ENCODE measurements around the gene USP28. TPM values are rescaled to one million over a fixed set of nuclear protein-coding genes. Genes with fewer than 3 reads are reported as not detected.
A peak's percentile ranks its signal among the peaks of the same experiment; 100 is the strongest.

USP28 gene
- total RNA-seq, 1 experiment from 2014 or later = 74.4 TPM

DNA sequence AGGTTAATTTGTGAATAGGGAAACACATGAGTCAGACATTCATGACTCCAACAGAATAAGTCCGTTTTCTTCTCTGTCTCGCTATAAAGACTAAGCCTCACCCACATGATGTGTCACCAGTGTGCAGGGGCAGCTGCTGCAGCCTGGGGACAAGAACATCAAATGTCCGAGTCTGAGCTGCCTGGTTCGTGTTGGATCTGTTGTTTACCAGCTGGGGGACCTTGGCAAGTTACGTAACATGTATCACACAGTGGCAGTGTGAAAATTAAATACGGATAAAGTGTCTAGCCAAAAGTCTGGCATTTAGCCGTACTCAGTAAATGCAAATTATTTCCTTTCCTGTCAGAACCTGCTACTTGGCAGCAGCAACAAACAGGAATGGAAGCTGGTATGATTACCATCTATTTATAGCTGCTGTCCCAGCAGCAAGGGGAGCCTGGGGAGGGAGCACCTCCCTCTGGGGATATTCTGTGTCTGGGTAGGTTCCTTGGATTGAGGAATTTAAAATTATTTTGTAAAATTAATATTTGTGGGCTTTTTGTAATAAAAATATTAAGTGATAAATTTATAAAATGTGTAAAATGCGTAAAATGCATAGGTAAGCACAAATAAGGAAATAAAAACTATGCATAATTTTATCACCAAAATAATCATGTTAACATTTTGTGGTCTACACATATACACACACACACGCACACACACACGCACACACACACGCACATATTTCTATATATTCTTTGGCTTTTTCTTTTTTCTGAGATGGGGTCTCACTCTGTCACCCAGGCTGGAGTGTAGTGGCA lies 97.1 kb downstream of the USP28 start:
- CTCF ChIA-PET = no interaction called here
- Mint-ChIP-seq H3K4me1 (ENCODE audit: low read depth, unreplicated experiment) (peaks cover 12% of the 10 kb centered on the region), H3K36me3 (ENCODE audit: insufficient read depth, unreplicated experiment) (peaks cover 4% of the 10 kb centered on the region), H3K27me3 (ENCODE audit: insufficient read depth, unreplicated experiment) (peaks cover 3% of the 10 kb centered on the region), H3K27ac (ENCODE audit: unreplicated experiment) (no peak overlapping the region), H3K4me3 (ENCODE audit: unreplicated experiment) (no peak overlapping the region), H3K9me3 (ENCODE audit: unreplicated experiment) (no peaks in the 10 kb centered on the region)
- DNase-seq = no peak
- TF ChIP-seq, protein P1, sequence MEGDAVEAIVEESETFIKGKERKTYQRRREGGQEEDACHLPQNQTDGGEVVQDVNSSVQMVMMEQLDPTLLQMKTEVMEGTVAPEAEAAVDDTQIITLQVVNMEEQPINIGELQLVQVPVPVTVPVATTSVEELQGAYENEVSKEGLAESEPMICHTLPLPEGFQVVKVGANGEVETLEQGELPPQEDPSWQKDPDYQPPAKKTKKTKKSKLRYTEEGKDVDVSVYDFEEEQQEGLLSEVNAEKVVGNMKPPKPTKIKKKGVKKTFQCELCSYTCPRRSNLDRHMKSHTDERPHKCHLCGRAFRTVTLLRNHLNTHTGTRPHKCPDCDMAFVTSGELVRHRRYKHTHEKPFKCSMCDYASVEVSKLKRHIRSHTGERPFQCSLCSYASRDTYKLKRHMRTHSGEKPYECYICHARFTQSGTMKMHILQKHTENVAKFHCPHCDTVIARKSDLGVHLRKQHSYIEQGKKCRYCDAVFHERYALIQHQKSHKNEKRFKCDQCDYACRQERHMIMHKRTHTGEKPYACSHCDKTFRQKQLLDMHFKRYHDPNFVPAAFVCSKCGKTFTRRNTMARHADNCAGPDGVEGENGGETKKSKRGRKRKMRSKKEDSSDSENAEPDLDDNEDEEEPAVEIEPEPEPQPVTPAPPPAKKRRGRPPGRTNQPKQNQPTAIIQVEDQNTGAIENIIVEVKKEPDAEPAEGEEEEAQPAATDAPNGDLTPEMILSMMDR (IDR thresholded peaks at IDR 0.05; ENCODE audit: insufficient read depth in 1 of 2, low read depth in 1 of 2, low read length in 1 of 2, severe bottlenecking in 1 of 2, unreplicated experiment in 1 of 2) = no peak
- H3K4me1 ChIP-seq = peaks cover 6% of the 10 kb centered on the region
- H3K9me3 ChIP-seq = no peaks in the 10 kb centered on the region
- POLR2A ChIA-PET = no interaction called here
- H3K4me3 ChIP-seq (ENCODE audit: low read depth, low read length) = no peak overlapping the region
- no TSS peak for BruUV-seq (replicated peaks)
- H3K27me3 ChIP-seq (replicated peaks; ENCODE audit: control insufficient read depth, insufficient read depth, low read length) = peaks cover 1% of the 10 kb centered on the region; the same call in 1 of the 2 replicates
- no peaks in the 10 kb centered on the region for H3K36me3 ChIP-seq (ENCODE audit: control insufficient read depth, insufficient read depth, low read length)
- intact Hi-C loops (cut with micrococcal nuclease; ENCODE audit: unreplicated experiment) = no loop called here

DNA sequence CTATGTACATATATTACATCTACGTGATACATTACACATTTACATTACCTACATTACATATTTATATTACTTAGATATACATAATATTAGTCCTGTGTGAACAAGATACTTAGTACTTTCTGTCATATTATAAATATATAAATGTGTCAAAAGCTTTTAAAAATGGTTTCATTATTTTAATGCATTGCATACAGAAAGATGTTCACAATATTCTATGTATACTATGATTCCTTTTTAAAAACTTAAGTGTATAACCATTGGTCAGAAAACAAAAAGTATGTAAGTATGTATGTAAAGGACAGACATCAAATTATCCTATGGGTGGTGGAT lies 101.2 kb downstream of the USP28 start:
- BruUV-seq (replicated peaks) = no TSS peak
- peaks cover 18% of the 10 kb centered on the region for H3K36me3 Mint-ChIP-seq (ENCODE audit: insufficient read depth, unreplicated experiment)
- intact Hi-C loops (cut with micrococcal nuclease; ENCODE audit: unreplicated experiment) = no loop called here
- peaks cover 3% of the 10 kb centered on the region for H3K27me3 Mint-ChIP-seq (ENCODE audit: insufficient read depth, unreplicated experiment)
- peak overlapping the region; percentile 99 for H3K4me3 Mint-ChIP-seq (ENCODE audit: unreplicated experiment)
- H3K4me1 Mint-ChIP-seq (ENCODE audit: low read depth, unreplicated experiment) = peaks cover 7% of the 10 kb centered on the region
- Histone ChIP-seq H3K4me3 (ENCODE audit: low read depth, low read length) (peak overlapping the region; percentile 72), H3K36me3 (ENCODE audit: control insufficient read depth, insufficient read depth, low read length) (no peaks in the 10 kb centered on the region), H3K4me1 (peaks cover 5% of the 10 kb centered on the region; the same call in 1 of the 2 replicates), H3K27me3 (replicated peaks; ENCODE audit: control insufficient read depth, insufficient read depth, low read length) (no peaks in the 10 kb centered on the region), H3K9me3 (no peaks in the 10 kb centered on the region)
- DNase-seq = no peak
- ChIA-PET POLR2A (interaction anchor here (0.7 to 1.0 kb wide), 2 partner anchors 8 to 14 kb away, joined by 3 to 4 read pairs; no protein-coding TSS in a partner anchor), CTCF (interaction anchor here (1.0 kb wide), 2 partner anchors 23 to 460 kb away, joined by 6 to 7 read pairs; partner anchors contain the start of gene TTC12)
- TF ChIP-seq, protein P1 (IDR thresholded peaks at IDR 0.05; ENCODE audit: insufficient read depth in 1 of 2, low read depth in 1 of 2, low read length in 1 of 2, severe bottlenecking in 1 of 2, unreplicated experiment in 1 of 2) = no peak
- H3K9me3 Mint-ChIP-seq (ENCODE audit: unreplicated experiment) = no peaks in the 10 kb centered on the region
- peak overlapping the region; percentile 97 for H3K27ac Mint-ChIP-seq (ENCODE audit: unreplicated experiment)

DNA sequence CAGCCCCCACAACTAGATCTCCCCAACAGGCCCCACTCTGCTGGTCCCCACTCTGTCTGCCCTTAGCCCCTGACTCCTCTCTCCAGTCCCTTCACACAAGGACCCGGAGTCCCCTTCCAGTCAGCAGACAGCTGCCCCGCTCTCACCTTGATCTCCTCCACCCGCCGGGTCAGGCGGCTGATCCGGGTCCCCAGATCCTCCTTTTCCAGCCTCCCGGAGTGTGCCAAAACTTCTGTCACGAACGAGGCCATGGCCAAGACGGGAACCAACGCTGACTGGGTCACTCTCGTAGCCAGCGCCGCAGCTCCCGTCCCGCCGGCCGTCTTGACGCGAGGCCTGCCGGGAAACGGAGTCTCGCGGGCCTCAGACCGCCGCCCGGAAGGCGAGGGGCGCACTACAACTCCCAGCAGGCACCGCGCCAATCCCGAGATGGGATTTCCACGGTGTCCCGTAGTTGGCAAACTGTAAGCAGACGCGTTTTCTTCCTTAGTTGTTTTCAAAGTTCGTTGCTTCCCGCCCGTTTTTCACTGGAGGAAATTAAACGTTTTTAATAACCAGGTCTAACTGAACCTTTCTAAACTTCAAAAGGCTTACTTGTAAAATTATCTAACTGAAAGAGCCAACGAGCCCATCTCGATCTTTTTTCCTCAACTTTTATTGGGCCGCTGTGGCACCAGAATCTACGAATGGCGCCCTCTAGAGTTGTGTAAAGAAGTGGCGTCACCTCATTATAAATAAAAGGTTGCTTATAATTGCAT lies 101.8 kb downstream of the USP28 start, which contains the start of gene ZW10:
Gene ZW10 (minus strand): TSS at position 277 of the 758 bp plus-strand sequence. CDS start 26 bp downstream, at position 251.
- Histone ChIP-seq H3K4me3 (ENCODE audit: low read depth, low read length) (peak within 1 kb of the TSS; percentile 72), H3K4me1 (peaks cover 5% of the 10 kb centered on the region; the same call in 1 of the 2 replicates), H3K9me3 (no peaks in the 10 kb centered on the region), H3K36me3 (ENCODE audit: control insufficient read depth, insufficient read depth, low read length) (peaks cover 1% of the 10 kb centered on the region; the same call in 1 of the 2 replicates), H3K27me3 (replicated peaks; ENCODE audit: control insufficient read depth, insufficient read depth, low read length) (no peaks in the 10 kb centered on the region)
- intact Hi-C loops (cut with micrococcal nuclease; ENCODE audit: unreplicated experiment) = loop anchor here (1.0 kb wide), 2 partner anchors 23 to 47 kb away; no protein-coding TSS in a partner anchor
- peaks cover 18% of the 10 kb centered on the region for H3K36me3 Mint-ChIP-seq (ENCODE audit: insufficient read depth, unreplicated experiment)
- H3K27me3 Mint-ChIP-seq (ENCODE audit: insufficient read depth, unreplicated experiment) = peaks cover 3% of the 10 kb centered on the region
- peak; percentile 97 to 99 for DNase-seq
- peak within 1 kb of the TSS; percentile 99 for H3K4me3 Mint-ChIP-seq (ENCODE audit: unreplicated experiment)
- H3K9me3 Mint-ChIP-seq (ENCODE audit: unreplicated experiment) = no peaks in the 10 kb centered on the region
- ChIA-PET CTCF (interaction anchor here (0.6 to 2.0 kb wide), 19 partner anchors 8 to 1186 kb away, joined by 3 to 12 read pairs (median 4); partner anchors contain the start of gene TTC12), POLR2A (interaction anchor here (0.6 to 1.2 kb wide), 7 partner anchors 9 to 459 kb away, joined by 3 to 5 read pairs (median 3); partner anchors contain the start of gene TTC12)
- BruUV-seq (replicated peaks) = TSS peak; percentile 49
- peaks cover 7% of the 10 kb centered on the region for H3K4me1 Mint-ChIP-seq (ENCODE audit: low read depth, unreplicated experiment)
- H3K27ac Mint-ChIP-seq (ENCODE audit: unreplicated experiment) = peak within 1 kb of the TSS; percentile 97
- TF ChIP-seq, protein P1 (IDR thresholded peaks at IDR 0.05; ENCODE audit: insufficient read depth in 1 of 2, low read depth in 1 of 2, low read length in 1 of 2, severe bottlenecking in 1 of 2, unreplicated experiment in 1 of 2) = peak; percentile 97

All from Caco-2 (cell line).